ENCODE data around the gene CCL3.
"Not testable (repeated sequence)": the region's sequence is repeated elsewhere in the genome, so short reads cannot be mapped to it uniquely, and the experiment has no call there.

The CCL3 gene

DNA sequence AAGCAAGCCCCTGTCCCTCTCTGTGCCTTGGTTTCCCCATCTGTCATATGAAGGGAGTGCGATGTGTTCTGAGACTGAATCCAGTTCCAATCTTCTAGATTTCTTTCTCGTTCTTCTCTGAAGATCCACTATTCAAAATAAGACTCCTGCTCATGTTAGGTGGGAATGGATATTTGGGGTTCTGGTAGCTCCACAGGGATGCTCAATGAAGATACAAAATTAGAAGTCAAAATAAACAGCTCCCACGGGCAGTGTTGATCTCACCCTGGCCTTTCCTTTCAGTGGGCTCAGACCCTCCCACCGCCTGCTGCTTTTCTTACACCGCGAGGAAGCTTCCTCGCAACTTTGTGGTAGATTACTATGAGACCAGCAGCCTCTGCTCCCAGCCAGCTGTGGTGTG lies 14.3 kb upstream of the CCL3 start:
- not testable (repeated sequence) for H3K36me3 Mint-ChIP-seq, H3K9me3 Mint-ChIP-seq, H3K27ac Mint-ChIP-seq, H3K4me1 Mint-ChIP-seq
- H3K27me3 Mint-ChIP-seq: peaks cover 13% of the 10 kb centered on the region
- peak overlapping the region; percentile 77 for H3K4me3 Mint-ChIP-seq

DNA sequence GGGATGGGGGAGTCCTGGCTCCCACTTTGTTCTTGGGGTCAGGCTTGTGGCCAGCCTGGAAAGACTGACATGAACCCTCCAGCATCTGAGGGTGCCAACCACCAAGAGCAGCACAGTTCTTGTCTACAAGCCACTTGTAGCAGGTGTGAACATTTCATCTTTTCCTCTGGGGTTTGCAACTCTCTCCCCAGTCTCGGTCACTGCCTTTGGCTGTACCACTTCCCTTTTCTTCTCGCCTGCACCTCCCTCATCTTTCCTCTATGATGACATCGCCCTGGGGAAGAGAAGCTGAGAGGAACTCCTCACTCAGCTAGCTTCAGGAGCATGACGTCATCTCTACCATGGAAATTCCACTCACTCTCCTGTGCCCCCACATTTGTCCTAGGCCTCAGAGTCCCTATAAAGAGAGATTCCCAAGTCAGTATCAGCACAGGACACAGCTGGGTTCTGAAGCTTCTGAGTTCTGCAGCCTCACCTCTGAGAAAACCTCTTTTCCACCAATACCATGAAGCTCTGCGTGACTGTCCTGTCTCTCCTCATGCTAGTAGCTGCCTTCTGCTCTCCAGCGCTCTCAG lies 13.5 kb upstream of the CCL3 start, which contains the start of gene CCL4:
TSS of gene CCL4 (plus strand) at position 427 of the 575 bp plus-strand sequence. CDS start at position 506, 79 bp downstream.
- peaks cover 13% of the 10 kb centered on the region for H3K27me3 Mint-ChIP-seq
- H3K36me3 Mint-ChIP-seq, H3K4me1 Mint-ChIP-seq, H3K9me3 Mint-ChIP-seq, H3K27ac Mint-ChIP-seq: not testable (repeated sequence)
- peak within 1 kb of the TSS; percentile 77 for H3K4me3 Mint-ChIP-seq

DNA sequence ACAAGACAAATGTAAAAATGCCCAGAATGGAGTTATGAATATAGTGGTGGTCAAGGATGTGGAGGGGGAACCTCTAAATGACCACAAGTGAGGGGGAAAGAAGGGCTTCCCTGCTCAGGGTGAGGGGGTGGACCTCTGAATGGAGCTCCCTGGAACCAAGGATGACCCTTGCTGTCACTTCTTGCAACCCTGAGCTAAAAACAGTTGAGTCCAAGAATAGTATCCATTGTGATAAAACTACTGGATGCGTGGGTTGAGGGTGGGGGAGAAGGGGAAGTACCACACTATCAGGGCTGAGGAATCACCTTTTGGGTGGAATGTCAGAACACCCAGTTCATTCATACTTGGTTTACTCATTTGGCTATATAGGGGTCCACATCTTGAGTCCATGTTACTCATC lies 9.1 kb upstream of the CCL3 start:
- not testable (repeated sequence) for H3K9me3 Mint-ChIP-seq, H3K27me3 Mint-ChIP-seq, H3K27ac Mint-ChIP-seq, H3K4me1 Mint-ChIP-seq, H3K4me3 Mint-ChIP-seq, H3K36me3 Mint-ChIP-seq

DNA sequence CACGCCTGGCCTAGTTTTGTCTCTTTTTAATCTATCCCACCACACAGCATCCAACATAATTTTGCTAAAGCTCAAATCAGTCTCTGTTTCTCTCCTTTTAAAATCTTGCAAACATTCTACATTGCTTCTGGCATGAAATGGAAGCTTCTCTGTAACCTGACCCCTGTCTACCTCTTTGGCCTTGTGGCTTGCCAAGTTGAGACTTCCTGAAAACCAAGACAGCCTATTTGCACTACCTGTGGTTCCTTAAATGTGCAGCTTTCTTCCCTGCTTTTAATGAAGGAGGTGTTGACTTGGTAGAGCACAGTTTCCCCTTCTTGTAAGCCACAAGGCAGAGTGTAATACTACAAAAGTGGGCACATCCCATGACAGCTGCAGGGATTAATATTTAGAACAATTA lies 6.0 kb upstream of the CCL3 start:
- H3K27me3 Mint-ChIP-seq: peaks cover 11% of the 10 kb centered on the region
- H3K4me3 Mint-ChIP-seq: no peak overlapping the region
- H3K36me3 Mint-ChIP-seq: peaks cover 2% of the 10 kb centered on the region
- H3K9me3 Mint-ChIP-seq: no peaks in the 10 kb centered on the region
- H3K27ac Mint-ChIP-seq: no peak overlapping the region
- H3K4me1 Mint-ChIP-seq: no peaks in the 10 kb centered on the region

DNA sequence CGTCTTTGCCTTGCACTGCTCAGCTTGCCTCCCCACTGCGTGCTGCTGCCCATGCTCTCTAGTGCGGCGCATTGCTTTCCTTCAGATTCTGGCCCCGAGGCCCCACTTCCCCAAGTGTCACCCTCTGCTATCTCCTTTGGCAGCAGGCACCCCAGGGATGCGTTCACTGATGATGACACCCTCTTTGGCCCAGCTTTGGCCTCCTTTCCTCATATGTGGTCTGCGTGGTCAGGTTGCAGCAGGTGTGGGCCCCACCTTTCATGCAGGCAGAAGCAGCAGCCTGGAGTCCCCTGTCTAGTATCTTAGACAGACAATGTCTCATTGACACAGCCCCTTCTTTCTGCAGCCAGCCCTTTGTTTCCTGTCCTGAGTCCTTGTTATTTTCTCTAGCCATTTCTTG lies 4.8 kb upstream of the CCL3 start:
- no peaks in the 10 kb centered on the region for H3K9me3 Mint-ChIP-seq
- H3K27ac Mint-ChIP-seq: no peak overlapping the region
- H3K4me1 Mint-ChIP-seq: no peaks in the 10 kb centered on the region
- peaks cover 10% of the 10 kb centered on the region for H3K27me3 Mint-ChIP-seq
- H3K4me3 Mint-ChIP-seq: no peak overlapping the region
- no peaks in the 10 kb centered on the region for H3K36me3 Mint-ChIP-seq

DNA sequence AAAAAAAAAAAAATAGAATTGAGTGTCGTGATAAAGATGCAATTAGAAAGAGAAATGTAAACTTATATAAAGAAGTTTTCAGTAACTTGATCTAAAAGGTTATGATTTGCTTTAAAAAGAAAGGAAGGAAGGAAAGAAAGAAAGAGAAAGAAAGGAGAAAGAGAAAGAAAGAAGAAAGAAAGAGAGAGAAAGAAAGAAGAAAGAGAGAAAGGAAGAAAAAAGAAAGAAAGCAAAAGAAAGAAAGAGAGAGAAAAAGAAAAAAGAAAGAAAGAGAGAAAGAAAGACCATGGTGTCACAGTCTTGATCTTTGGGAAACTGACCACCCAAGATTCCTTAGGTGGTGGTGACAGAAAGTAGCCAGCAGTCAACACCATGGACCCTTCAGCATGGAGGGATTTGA lies 4.3 kb upstream of the CCL3 start:
- H3K27ac Mint-ChIP-seq: no peak overlapping the region
- no peaks in the 10 kb centered on the region for H3K36me3 Mint-ChIP-seq
- H3K4me1 Mint-ChIP-seq: no peaks in the 10 kb centered on the region
- no peaks in the 10 kb centered on the region for H3K9me3 Mint-ChIP-seq
- H3K4me3 Mint-ChIP-seq: no peak overlapping the region
- H3K27me3 Mint-ChIP-seq: peaks cover 10% of the 10 kb centered on the region

DNA sequence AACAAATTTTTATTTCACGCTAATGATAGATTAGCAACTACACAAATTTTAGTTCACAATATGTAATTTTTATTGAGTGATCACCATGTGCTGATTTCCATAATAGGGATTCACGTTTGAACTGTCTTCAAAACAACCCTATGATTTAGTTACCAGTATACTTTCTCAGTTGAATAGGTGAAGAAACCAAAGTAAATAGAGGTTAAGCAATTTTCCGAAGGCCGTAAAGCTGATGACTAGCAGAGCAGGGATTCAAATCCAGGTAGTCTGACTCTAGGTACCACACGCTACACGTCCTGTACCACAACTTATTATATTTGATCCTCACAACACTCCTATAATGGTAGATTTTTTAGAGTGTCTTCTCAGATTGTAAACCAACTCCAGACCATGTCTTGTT lies 2.8 kb upstream of the CCL3 start:
- H3K36me3 Mint-ChIP-seq, H3K27ac Mint-ChIP-seq, H3K4me3 Mint-ChIP-seq, H3K4me1 Mint-ChIP-seq, H3K9me3 Mint-ChIP-seq: not testable (repeated sequence)
- H3K27me3 Mint-ChIP-seq: peaks cover 10% of the 10 kb centered on the region

DNA sequence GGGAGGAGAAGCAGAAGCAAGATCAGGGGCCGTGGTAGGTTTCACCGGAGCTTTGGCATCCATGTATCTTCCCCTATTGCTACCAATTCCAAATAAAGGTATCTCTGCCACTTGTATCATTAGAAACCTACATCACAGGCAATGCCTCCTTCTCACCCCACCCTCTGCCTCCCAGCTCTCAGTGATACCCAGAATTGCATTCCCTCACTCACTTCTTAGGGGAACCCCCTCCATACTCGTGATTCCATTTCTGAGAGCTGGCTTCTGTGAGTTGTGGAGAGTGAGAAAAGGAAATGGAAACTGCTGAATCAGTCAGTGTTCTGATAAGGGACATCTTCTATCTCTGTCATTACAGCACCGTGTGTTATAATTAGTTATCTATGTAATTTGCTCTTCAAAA lies 2.3 kb upstream of the CCL3 start:
- H3K27me3 Mint-ChIP-seq: peaks cover 10% of the 10 kb centered on the region
- no peaks in the 10 kb centered on the region for H3K9me3 Mint-ChIP-seq
- H3K4me1 Mint-ChIP-seq: no peaks in the 10 kb centered on the region
- no peak overlapping the region for H3K4me3 Mint-ChIP-seq
- no peaks in the 10 kb centered on the region for H3K36me3 Mint-ChIP-seq
- H3K27ac Mint-ChIP-seq: no peak overlapping the region

DNA sequence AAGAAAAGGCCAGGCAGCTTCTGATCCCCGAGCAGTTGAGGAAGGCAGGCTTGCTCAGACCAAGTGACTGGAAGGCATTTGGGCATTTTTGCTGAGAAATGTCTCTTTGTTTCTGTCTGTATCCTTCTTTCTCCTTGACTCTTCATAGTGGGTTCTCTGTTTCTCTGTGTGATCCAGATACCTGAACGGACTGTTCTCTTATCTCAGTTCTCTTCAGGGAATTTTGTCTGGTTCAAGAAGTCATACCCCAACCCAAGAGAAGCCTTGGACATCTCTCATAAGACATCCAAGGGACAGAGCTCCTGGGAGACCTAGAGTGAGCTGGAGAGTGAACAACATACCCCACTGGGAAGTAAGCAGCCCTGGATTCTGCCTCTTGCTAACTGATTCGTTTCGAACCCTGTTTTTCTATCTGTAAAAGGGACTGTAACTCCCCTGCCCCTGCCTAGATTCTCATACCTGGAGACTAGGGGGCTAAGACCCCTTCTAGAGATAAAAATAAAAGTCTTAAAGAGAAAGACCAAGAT lies 541 bp downstream of the CCL3 start:
- H3K4me3 Mint-ChIP-seq: peak overlapping the region; percentile 8
- H3K27ac Mint-ChIP-seq: no peak overlapping the region
- H3K9me3 Mint-ChIP-seq: no peaks in the 10 kb centered on the region
- no peaks in the 10 kb centered on the region for H3K4me1 Mint-ChIP-seq
- peaks cover 12% of the 10 kb centered on the region for H3K27me3 Mint-ChIP-seq
- H3K36me3 Mint-ChIP-seq: no peaks in the 10 kb centered on the region

DNA sequence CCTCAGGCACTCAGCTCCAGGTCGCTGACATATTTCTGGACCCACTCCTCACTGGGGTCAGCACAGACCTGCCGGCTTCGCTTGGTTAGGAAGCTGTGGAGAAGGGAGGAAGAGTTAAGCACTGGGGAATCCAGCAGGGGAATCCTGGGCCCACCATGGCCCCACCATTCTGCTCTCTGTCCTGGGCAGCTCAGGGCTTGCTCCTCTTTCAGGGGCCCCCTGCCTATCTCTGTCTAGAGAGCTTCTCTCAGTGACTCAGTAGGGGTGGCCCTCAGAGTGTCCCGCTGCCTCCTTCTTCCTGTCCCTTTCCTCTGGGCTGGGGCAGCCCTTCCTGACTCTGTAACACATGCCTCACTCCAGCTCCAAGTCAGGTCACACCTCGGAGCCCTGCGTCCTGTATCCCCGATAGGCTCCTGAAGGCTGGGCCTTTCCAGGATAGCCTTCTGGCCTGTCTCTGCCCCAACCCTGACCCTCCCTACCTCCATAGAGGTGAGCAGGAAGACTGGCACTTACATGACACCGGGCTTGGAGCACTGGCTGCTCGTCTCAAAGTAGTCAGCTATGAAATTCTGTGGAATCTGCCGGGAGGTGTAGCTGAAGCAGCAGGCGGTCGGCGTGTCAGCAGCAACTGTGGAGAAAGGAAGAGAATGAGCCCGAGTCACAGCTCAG lies 1.1 kb downstream of the CCL3 start:
- peaks cover 13% of the 10 kb centered on the region for H3K27me3 Mint-ChIP-seq
- peak overlapping the region; percentile 8 for H3K4me3 Mint-ChIP-seq
- no peak overlapping the region for H3K27ac Mint-ChIP-seq
- H3K4me1 Mint-ChIP-seq: no peaks in the 10 kb centered on the region
- H3K36me3 Mint-ChIP-seq: no peaks in the 10 kb centered on the region
- H3K9me3 Mint-ChIP-seq: no peaks in the 10 kb centered on the region

DNA sequence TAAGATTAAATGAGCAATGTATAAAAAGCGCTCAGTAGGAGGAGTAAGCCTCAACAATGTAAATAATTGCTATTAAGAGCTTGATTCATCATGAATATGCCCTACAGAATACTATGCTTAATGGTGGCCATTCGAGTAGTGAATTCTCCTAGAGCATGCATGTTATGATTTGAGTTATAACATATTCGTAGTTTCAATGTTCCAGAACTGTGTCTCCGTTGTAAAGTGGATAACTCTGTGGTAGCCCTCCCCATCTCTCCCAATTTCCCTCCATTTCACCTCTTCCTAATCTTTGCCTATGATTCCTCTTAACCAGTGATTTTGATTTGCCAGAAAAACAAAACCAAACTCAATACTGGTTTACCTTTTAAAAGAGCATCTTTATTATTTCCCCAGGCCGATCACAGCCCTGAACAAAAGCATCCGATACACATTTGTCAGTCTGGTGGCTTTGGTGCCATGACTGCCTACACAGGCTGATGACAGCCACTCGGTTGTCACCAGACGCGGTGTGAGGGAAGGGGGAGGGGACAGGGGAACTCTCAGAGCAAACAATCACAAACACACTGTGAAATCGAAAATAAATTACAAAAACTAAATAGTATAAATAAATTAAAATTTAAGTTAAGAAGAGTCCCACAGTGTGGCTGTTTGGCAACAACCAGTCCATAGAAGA lies 1.9 kb downstream of the CCL3 start:
- peaks cover 16% of the 10 kb centered on the region for H3K27me3 Mint-ChIP-seq
- H3K9me3 Mint-ChIP-seq, H3K27ac Mint-ChIP-seq, H3K36me3 Mint-ChIP-seq, H3K4me3 Mint-ChIP-seq, H3K4me1 Mint-ChIP-seq: not testable (repeated sequence)

DNA sequence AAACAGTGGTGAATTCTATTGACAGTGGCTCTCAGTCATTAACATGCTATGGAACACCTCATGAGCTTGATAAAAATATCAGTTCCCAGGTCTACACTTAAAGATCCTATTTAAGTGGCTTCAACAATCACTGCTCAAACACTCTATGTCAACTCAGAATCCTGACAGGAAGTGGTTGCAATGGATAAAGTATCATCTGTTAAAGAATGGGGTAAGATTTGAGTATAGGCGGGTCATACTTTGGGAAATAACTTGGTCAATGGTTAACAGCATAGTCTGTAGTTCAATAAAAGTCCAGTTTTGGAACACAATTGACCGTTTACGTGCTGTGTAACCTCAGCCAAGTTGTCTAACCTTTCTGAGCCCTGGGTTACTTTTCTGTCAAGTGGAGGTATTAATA lies 2.5 kb downstream of the CCL3 start:
- not testable (repeated sequence) for H3K9me3 Mint-ChIP-seq, H3K27ac Mint-ChIP-seq, H3K4me3 Mint-ChIP-seq, H3K36me3 Mint-ChIP-seq, H3K4me1 Mint-ChIP-seq
- H3K27me3 Mint-ChIP-seq: peaks cover 11% of the 10 kb centered on the region

DNA sequence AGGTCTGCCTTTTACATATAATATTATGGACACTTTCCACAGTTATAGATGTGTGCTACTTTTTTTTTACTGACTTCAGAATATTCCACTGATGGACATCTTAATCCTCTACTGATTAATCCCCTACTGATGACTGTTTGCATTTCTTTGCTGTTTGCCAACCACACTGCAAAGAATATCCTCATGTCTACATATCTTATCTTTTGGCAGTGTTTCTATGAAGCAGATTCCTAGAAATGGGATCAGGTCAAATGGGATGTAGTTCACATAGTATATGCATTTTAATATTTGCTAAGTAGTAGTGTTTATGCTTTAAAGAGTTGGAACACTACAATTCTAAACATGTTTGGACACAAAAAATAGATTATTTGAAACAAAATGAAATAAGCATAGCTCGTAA lies 3.2 kb downstream of the CCL3 start:
- H3K27ac Mint-ChIP-seq: no peak overlapping the region
- no peaks in the 10 kb centered on the region for H3K9me3 Mint-ChIP-seq
- peaks cover 10% of the 10 kb centered on the region for H3K4me1 Mint-ChIP-seq
- no peak overlapping the region for H3K4me3 Mint-ChIP-seq
- H3K36me3 Mint-ChIP-seq: no peaks in the 10 kb centered on the region
- peaks cover 10% of the 10 kb centered on the region for H3K27me3 Mint-ChIP-seq

DNA sequence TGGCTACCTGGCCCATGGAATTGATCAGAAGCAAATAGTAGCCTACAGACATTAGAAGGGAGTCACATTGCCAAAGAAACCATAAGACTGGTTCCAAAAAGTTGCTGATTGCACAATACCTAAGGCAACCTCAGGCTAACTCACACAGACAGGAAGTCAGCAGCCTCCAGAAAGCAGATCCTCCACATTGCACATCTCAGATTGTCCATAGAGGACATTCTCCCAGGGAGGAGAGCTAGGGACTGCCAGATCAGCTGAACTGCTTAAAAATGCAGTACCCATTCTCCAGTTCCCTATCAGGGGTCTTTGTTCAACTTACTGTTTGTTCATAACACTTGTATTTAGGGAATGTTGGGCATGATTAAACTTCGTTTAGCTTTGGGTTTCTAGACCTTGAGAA lies 4.2 kb downstream of the CCL3 start:
- Mint-ChIP-seq H3K27me3 (peaks cover 7% of the 10 kb centered on the region), H3K4me1 (peaks cover 10% of the 10 kb centered on the region), H3K27ac (no peak overlapping the region), H3K4me3 (no peak overlapping the region), H3K9me3 (no peaks in the 10 kb centered on the region), H3K36me3 (no peaks in the 10 kb centered on the region)

DNA sequence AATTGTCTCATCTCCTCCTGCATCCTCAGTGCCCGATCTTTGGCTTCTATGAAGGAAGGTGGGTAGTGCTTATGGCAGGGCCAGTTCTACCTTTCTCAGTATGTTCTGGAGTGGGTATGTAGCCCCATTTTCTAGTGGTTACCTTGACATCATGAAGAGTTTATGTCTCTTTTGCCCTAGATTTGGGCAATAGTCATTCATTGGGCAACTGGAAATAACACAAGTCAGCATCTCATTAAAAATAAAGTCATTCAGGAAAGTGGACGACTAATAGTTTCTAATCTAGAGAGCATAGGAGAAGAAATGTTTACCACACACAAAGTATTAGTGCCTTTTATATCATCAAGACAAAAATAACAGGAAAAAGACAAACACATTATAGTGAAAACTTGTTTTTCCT lies 6.3 kb downstream of the CCL3 start:
- H3K4me1 Mint-ChIP-seq, H3K27me3 Mint-ChIP-seq, H3K4me3 Mint-ChIP-seq, H3K9me3 Mint-ChIP-seq, H3K27ac Mint-ChIP-seq, H3K36me3 Mint-ChIP-seq: not testable (repeated sequence)

DNA sequence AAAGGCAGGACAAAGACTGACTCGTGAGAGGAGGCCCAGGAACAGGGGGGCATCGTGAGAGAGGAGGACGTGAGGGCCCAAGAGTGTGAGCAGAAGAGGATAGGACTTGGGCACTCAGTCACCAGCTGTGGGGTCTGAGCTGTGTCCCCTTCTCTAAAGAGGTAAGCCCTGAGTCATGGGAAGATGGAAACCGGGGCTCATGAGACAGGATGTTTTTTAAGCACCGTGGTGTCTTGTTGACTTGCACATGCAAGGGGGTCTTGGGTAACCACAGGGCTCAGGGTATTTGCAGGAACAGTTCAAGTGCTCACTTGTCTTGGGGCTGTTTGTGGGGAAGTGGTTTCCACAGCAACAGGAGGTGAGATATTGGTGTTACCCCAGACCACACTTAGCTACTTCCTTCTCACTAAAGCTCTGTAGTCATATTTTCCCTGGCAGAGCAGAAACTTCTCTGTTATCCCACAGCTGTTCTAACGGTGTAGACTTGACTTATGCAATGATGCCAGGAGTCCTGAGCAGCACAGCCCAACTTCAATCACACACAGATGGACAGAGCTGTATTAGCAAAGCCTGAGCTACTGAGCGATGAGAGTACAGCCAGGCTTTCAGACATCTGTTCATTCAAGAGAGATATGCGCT lies 7.3 kb downstream of the CCL3 start:
- not testable (repeated sequence) for H3K36me3 Mint-ChIP-seq, H3K4me1 Mint-ChIP-seq, H3K27ac Mint-ChIP-seq, H3K9me3 Mint-ChIP-seq, H3K4me3 Mint-ChIP-seq
- H3K27me3 Mint-ChIP-seq: peaks cover 10% of the 10 kb centered on the region
